ENCODE results near the gene CDH5. TPM values are rescaled to one million over a fixed set of nuclear protein-coding genes. Genes with fewer than 3 reads are reported as not detected.
A peak's percentile ranks its signal among the peaks of the same experiment; 100 is the strongest.

CDH5 gene, protein sequence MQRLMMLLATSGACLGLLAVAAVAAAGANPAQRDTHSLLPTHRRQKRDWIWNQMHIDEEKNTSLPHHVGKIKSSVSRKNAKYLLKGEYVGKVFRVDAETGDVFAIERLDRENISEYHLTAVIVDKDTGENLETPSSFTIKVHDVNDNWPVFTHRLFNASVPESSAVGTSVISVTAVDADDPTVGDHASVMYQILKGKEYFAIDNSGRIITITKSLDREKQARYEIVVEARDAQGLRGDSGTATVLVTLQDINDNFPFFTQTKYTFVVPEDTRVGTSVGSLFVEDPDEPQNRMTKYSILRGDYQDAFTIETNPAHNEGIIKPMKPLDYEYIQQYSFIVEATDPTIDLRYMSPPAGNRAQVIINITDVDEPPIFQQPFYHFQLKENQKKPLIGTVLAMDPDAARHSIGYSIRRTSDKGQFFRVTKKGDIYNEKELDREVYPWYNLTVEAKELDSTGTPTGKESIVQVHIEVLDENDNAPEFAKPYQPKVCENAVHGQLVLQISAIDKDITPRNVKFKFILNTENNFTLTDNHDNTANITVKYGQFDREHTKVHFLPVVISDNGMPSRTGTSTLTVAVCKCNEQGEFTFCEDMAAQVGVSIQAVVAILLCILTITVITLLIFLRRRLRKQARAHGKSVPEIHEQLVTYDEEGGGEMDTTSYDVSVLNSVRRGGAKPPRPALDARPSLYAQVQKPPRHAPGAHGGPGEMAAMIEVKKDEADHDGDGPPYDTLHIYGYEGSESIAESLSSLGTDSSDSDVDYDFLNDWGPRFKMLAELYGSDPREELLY
- total RNA-seq, result 41.3 TPM
- 13.9 TPM for polyA plus RNA-seq (ENCODE audit: insufficient read depth, low read depth, low replicate concordance)
- long read RNA-seq, donor 1, full-length matches to known transcripts, result 1 of 1 reads
- long read RNA-seq, donor 1, partial matches to known transcripts, result 0 of 1 reads
- long read RNA-seq, donor 1, other reads (novel, unspliced or antisense), result 0 of 1 reads
- long read RNA-seq, donor 2, full-length matches to known transcripts, result 3 of 3 reads
- long read RNA-seq, donor 2, partial matches to known transcripts, result 0 of 3 reads
- long read RNA-seq, donor 2, other reads (novel, unspliced or antisense), result 0 of 3 reads
- long read RNA-seq, donor 3, full-length matches to known transcripts, result 8 of 15 reads
- long read RNA-seq, donor 3, partial matches to known transcripts, result 7 of 15 reads
- long read RNA-seq, donor 3, other reads (novel, unspliced or antisense), result 0 of 15 reads
- long read RNA-seq, donor 4, full-length matches to known transcripts, result 3 of 3 reads
- long read RNA-seq, donor 4, partial matches to known transcripts, result 0 of 3 reads
- long read RNA-seq, donor 4, other reads (novel, unspliced or antisense), result 0 of 3 reads
- long read RNA-seq, donor 5, result 0 reads
- long read RNA-seq, donor 6, result 0 reads
- long read RNA-seq, donor 7, full-length matches to known transcripts, result 3 of 16 reads
- long read RNA-seq, donor 7, partial matches to known transcripts, result 12 of 16 reads
- long read RNA-seq, donor 7, other reads (novel, unspliced or antisense), result 1 of 16 reads
- long read RNA-seq, donor 8, partial matches to known transcripts, result 5 of 5 reads
- long read RNA-seq, donor 8, other reads (novel, unspliced or antisense), result 0 of 5 reads
- long read RNA-seq, donor 9, full-length matches to known transcripts, result 4 of 4 reads
- long read RNA-seq, donor 9, partial matches to known transcripts, result 0 of 4 reads
- long read RNA-seq, donor 9, other reads (novel, unspliced or antisense), result 0 of 4 reads
- long read RNA-seq, donor 10, full-length matches to known transcripts, result 2 of 2 reads
- long read RNA-seq, donor 10, partial matches to known transcripts, result 0 of 2 reads
- long read RNA-seq, donor 10, other reads (novel, unspliced or antisense), result 0 of 2 reads

GRCh38 chr16:66366433-66367299 is at the start of gene CDH5:
Gene CDH5 (plus strand): TSS chr16:66366691. CDS start chr16:66379338, 12,647 bp downstream.
- peak in 3 of 5 donors; percentile 28 to 87 (median 61) for DNase-seq
- Histone ChIP-seq H3K27ac (ENCODE audit: low read depth in 2 of 2, low read length in 2 of 2) (peak within 1 kb of the TSS; percentile 82 to 86), H3K27me3 (ENCODE audit: control insufficient read depth, insufficient read depth, low read length) (no peaks in the 10 kb centered on the region), H3K4me3 (ENCODE audit: low read length in 3 of 3) (peak within 1 kb of the TSS; percentile 11 to 47 (median 33)), H3K36me3 (ENCODE audit: control insufficient read depth in 2 of 3, insufficient read depth in 3 of 3, low read length in 3 of 3) (no peaks in the 10 kb centered on the region), H3K9me3 (ENCODE audit: control insufficient read depth in 2 of 3, insufficient read depth in 1 of 3, low read length in 3 of 3) (no peaks in the 10 kb centered on the region), H3K4me1 (ENCODE audit: control insufficient read depth in 2 of 3, insufficient read depth in 2 of 3, low read depth in 1 of 3, low read length in 3 of 3) (peaks cover 0 to 5% (median 0%) of the 10 kb centered on the region in 3 donors), H3K9ac (ENCODE audit: low read length in 3 of 3) (peak within 1 kb of the TSS in 1 of 3 donors; percentile 67)
- intact Hi-C loops (cut with DNase I), result no loop called here
- no peak for FAIRE-seq
- TF ChIP-seq, protein P1, sequence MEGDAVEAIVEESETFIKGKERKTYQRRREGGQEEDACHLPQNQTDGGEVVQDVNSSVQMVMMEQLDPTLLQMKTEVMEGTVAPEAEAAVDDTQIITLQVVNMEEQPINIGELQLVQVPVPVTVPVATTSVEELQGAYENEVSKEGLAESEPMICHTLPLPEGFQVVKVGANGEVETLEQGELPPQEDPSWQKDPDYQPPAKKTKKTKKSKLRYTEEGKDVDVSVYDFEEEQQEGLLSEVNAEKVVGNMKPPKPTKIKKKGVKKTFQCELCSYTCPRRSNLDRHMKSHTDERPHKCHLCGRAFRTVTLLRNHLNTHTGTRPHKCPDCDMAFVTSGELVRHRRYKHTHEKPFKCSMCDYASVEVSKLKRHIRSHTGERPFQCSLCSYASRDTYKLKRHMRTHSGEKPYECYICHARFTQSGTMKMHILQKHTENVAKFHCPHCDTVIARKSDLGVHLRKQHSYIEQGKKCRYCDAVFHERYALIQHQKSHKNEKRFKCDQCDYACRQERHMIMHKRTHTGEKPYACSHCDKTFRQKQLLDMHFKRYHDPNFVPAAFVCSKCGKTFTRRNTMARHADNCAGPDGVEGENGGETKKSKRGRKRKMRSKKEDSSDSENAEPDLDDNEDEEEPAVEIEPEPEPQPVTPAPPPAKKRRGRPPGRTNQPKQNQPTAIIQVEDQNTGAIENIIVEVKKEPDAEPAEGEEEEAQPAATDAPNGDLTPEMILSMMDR (IDR thresholded peaks at IDR 0.05; ENCODE audit: borderline replicate concordance, extremely low read depth, insufficient read depth), result no peak

GRCh38 chr16:66318505-66318904 is 48.0 kb upstream of the CDH5 start:
- TF ChIP-seq, protein P1 (IDR thresholded peaks at IDR 0.05; ENCODE audit: borderline replicate concordance, extremely low read depth, insufficient read depth), result no peak
- FAIRE-seq, result no peak
- intact Hi-C loops (cut with DNase I), result no loop called here
- Histone ChIP-seq H3K36me3 (ENCODE audit: control insufficient read depth in 2 of 3, insufficient read depth in 3 of 3, low read length in 3 of 3) (no peaks in the 10 kb centered on the region), H3K27ac (ENCODE audit: low read depth in 2 of 2, low read length in 2 of 2) (no peak overlapping the region), H3K4me3 (ENCODE audit: low read length in 3 of 3) (no peak overlapping the region), H3K4me1 (ENCODE audit: control insufficient read depth in 2 of 3, insufficient read depth in 2 of 3, low read depth in 1 of 3, low read length in 3 of 3) (no peaks in the 10 kb centered on the region), H3K27me3 (ENCODE audit: control insufficient read depth, insufficient read depth, low read length) (no peaks in the 10 kb centered on the region), H3K9me3 (ENCODE audit: control insufficient read depth in 2 of 3, insufficient read depth in 1 of 3, low read length in 3 of 3) (no peaks in the 10 kb centered on the region), H3K9ac (ENCODE audit: low read length in 3 of 3) (no peak overlapping the region)
- DNase-seq, result no peak

Data from kidney (tissue), 22 donors.